Testis (tissue), 3 donors: ENCODE results near the gene RABGGTB. TPM values are rescaled to one million over a fixed set of nuclear protein-coding genes. Genes with fewer than 3 reads are reported as not detected.
"Not testable (repeated sequence)": the region's sequence is repeated elsewhere in the genome, so short reads cannot be mapped to it uniquely, and the experiment has no call there.

Experiments
- DNase-seq: peaks from one replicate; pipeline ENCODE4 v3.0.0-alpha.2; 2019
- H3K27ac ChIP-seq, 2 donors: fragments of 200-600 bp; sonication (generic); one replicate each; pipeline ENCODE4 v1.5.1; 2019
- H3K27me3 ChIP-seq: fragments of 200-600 bp; sonication (generic); one replicate; pipeline ENCODE4 v1.5.1; 2019
- H3K36me3 ChIP-seq: fragments of 200-600 bp; sonication (generic); one replicate; pipeline ENCODE4 v1.5.1; 2017; ENCODE audit warnings: low read depth; ENCODE audit errors: missing control alignments
- H3K4me1 ChIP-seq: fragments of 200-600 bp; sonication (generic); one replicate; pipeline ENCODE4 v1.5.1; 2019
- H3K4me3 ChIP-seq, 2 donors: fragments of 200-600 bp; sonication (generic); one replicate each; pipeline ENCODE4 v1.5.1; 2017 to 2019
- H3K9me3 ChIP-seq: fragments of 200-600 bp; sonication (generic); one replicate; pipeline ENCODE4 v1.5.1; 2017
- CTCF ChIP-seq, 3 experiments: fragments of 450-650 bp in 2 of 3; fragments of 200-600 bp in 1 of 3; sonication (generic) in 1 of 3; IDR thresholded peaks; one replicate each; pipeline ENCODE4 v1.5.1; 2016 to 2019; ENCODE audit warnings: antibody characterized with exemption in 3 of 3, mild to moderate bottlenecking in 2 of 3, moderate library complexity in 1 of 3
- POLR2A ChIP-seq: fragments of 450-650 bp; IDR thresholded peaks from one replicate; pipeline ENCODE4 v1.6.1; 2017; ENCODE audit warnings: antibody characterized with exemption, mild to moderate bottlenecking, moderate library complexity
- WGBS, 2 donors: methylation state at CpG; one replicate each; pipeline ENCODE4 v1.1.5; 2018; 5-methylcytosine and 5-hydroxymethylcytosine counted together
- intact Hi-C: fragments of 100-400 bp; cut with DNase I; formaldehyde crosslinking; loops from one replicate; pipeline ENCODE4 v1.15.1; 2023; ENCODE audit warnings: low total_unique reads
- polyA plus RNA-seq: library from polyadenylated mRNA; stranded (reverse); fragments of 350-450 nt; fragmentation: Illumina TruSeq; extraction: RNeasy Lipid Tissue Mini Kit (QIAGEN cat#74804); gene quantifications from one replicate; pipeline ENCODE4 v1.2.3, GENCODE V29; 2014; ENCODE audit warnings: low read depth, low replicate concordance; ENCODE audit not compliant: insufficient read depth
- total RNA-seq, 2 donors: library from RNA; depleted of rRNA; stranded (reverse); fragments of >200 nt; gene quantifications; one replicate each; pipeline ENCODE4 v1.2.3, GENCODE V29; 2016

RABGGTB gene
- total and polyA plus RNA-seq, 3 donors from 2014 or later, result 31.3 to 45.0 (median 37.6) TPM

- Histone ChIP-seq H3K27ac (no peak overlapping the region), H3K4me1 (no peaks in the 10 kb centered on the region), H3K36me3 (no peaks in the 10 kb centered on the region), H3K27me3 (no peaks in the 10 kb centered on the region), H3K4me3 (peak overlapping the region; percentile 35 to 60), H3K9me3 (no peaks in the 10 kb centered on the region)
- intact Hi-C loops, result no loop called here
- DNase-seq, result no peak
- 46 to 47% methylated on average over 5 to 6 of the region's 6 CpGs for WGBS, 2 donors
- no peak for TF ChIP-seq CTCF (IDR thresholded peaks at IDR 0.05)
- TF ChIP-seq POLR2A, result no peak
Measured at GRCh38 chr1:75797273-75797588, 11.2 kb downstream of the RABGGTB start.

- Histone ChIP-seq H3K4me3 (no peak overlapping the region), H3K36me3 (no peaks in the 10 kb centered on the region), H3K27ac (no peak overlapping the region), H3K9me3 (no peaks in the 10 kb centered on the region), H3K4me1 (no peaks in the 10 kb centered on the region), H3K27me3 (no peaks in the 10 kb centered on the region)
- DNase-seq, result no peak
- intact Hi-C loops, result no loop called here
- TF ChIP-seq POLR2A (no peak), CTCF (IDR thresholded peaks at IDR 0.05) (no peak)
- WGBS, 2 donors, result 64 to 72% methylated on average over 13 of the region's 13 CpGs
Measured at GRCh38 chr1:75797606-75798216, 11.7 kb downstream of the RABGGTB start.

GRCh38 chr1:75801480-75801879 lies 15.4 kb downstream of the RABGGTB start:
- WGBS, 2 donors, result 93 to 97% methylated on average over 2 of the region's 2 CpGs
- H3K27ac ChIP-seq, intact Hi-C loops, H3K4me3 ChIP-seq, H3K36me3 ChIP-seq, H3K27me3 ChIP-seq, H3K4me1 ChIP-seq, DNase-seq, H3K9me3 ChIP-seq: not testable (repeated sequence)

GRCh38 chr1:75808921-75809320 lies 22.9 kb downstream of the RABGGTB start:
- WGBS, 2 donors, result 90 to 94% methylated on average over 4 of the region's 4 CpGs
- TF ChIP-seq CTCF (IDR thresholded peaks at IDR 0.05), result no peak
- TF ChIP-seq POLR2A, result no peak

DNA sequence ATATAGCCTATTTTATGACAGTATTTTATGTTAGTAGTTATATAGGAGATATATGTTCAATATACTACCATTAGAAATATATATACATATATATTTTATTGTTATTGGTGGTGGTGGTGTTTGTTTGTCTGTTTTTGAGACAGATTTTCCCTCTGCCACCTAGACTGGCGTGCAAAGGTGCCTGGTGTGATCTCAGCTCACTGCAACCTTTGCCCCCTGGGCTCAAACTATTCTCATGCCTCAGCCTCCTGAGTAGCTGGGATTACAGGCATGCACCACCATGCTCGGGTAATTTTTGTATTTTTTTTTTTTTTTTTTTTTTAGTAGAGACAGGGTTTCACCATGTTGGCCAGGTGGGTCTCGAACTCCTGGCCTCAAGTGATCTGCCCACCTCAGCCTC lies 24.1 kb downstream of the RABGGTB start:
- H3K27ac ChIP-seq, H3K9me3 ChIP-seq, intact Hi-C loops, H3K36me3 ChIP-seq, DNase-seq, H3K4me1 ChIP-seq, H3K4me3 ChIP-seq, H3K27me3 ChIP-seq: not testable (repeated sequence)
- whole genome bisulfite sequencing, 2 donors, result 94 to 96% methylated on average over 3 of the region's 3 CpGs

More at GRCh38 chr1:75808921-75809320, 22.9 kb downstream of the RABGGTB start:
- H3K27me3 ChIP-seq, result no peaks in the 10 kb centered on the region
- intact Hi-C loops, result no loop called here
- no peaks in the 10 kb centered on the region for H3K36me3 ChIP-seq
- H3K4me1 ChIP-seq, result no peaks in the 10 kb centered on the region
- no peaks in the 10 kb centered on the region for H3K9me3 ChIP-seq
- H3K4me3 ChIP-seq, result no peak overlapping the region
- DNase-seq, result no peak
- no peak overlapping the region for H3K27ac ChIP-seq

- H3K9me3 ChIP-seq, result no peaks in the 10 kb centered on the region
- no peaks in the 10 kb centered on the region for H3K27me3 ChIP-seq
- no peak overlapping the region for H3K4me3 ChIP-seq
- 67 to 73% methylated on average over 1 of the region's 1 CpG for WGBS, 2 donors
- no peak for DNase-seq
- TF ChIP-seq POLR2A, result no peak
- TF ChIP-seq CTCF (IDR thresholded peaks at IDR 0.05), result no peak
- H3K4me1 ChIP-seq, result no peaks in the 10 kb centered on the region
- intact Hi-C loops, result no loop called here
- no peak overlapping the region for H3K27ac ChIP-seq
- no peaks in the 10 kb centered on the region for H3K36me3 ChIP-seq
Measured at GRCh38 chr1:75811211-75811981, 25.3 kb downstream of the RABGGTB start.
